Measurements from ENCODE around the gene CHRNA9.
A peak's percentile ranks its signal among the peaks of the same experiment; 100 is the strongest.

The CHRNA9 gene

DNA sequence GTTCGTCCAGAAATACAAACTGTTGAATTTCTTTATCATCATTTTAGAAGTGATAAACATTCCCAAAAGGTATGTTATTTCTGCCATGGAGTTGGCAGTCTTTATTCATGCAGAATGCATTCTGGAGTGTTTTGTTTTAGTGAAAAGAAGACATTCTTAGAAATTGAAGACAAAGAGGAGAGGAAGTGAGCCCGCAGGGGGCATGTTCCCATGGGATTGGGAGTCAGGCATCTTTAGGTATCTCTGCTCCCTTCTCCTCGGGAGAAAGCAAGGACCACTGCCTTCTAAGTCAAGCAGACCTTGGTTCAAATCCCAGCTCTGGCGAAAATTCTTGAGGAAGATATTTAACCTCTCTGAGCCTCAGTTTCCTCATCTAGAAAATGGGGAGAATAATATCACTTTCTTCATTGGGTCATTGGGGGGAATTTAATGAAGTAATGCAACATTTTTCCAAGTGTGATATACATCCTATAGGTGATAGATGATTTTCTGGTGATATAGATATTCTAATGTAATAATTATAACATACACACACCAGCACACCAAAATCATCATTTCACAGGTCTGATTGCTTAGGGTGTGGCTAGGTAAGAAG, 26.5 kb upstream of the CHRNA9 start:
- no peak for DNase-seq (ENCODE audit: low read depth in 2 of 3, low spot score in 1 of 3)

GRCh38 chr4:40309250-40309774, 25.8 kb upstream of the CHRNA9 start:
- DNase-seq (ENCODE audit: low read depth in 2 of 3, low spot score in 1 of 3), result peak; percentile 81 to 90 (median 87)

- no peak for DNase-seq (ENCODE audit: low read depth in 2 of 3, low spot score in 1 of 3)
Observed at GRCh38 chr4:40310225-40310624, 24.9 kb upstream of the CHRNA9 start.

DNA sequence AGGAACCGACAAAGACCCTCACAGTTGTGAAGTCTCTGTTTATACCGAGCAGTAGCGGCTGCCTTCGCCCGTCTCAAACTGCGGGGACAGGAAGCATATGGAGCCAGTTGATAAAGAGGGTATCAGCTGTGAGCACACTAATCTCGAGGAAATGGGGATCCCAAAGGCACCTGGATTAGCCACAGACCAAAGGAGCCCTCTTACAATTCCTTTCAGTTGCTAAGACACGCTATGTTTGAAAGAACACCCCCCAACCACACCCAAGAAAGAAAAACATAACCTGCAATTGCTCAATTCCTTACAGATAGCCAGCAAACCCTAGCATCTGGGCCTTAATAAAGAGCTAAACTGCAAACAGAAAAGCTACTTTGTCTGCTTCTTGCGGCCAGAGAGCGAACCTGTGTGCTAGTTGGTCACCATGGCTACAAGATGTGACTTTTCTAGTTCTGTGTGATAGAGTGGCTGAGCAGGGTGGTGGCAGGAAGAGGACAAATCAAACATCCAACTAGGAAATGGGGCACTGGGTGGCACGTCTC, 23.3 kb upstream of the CHRNA9 start:
- DNase-seq (ENCODE audit: low read depth in 2 of 3, low spot score in 1 of 3), result no peak

DNA sequence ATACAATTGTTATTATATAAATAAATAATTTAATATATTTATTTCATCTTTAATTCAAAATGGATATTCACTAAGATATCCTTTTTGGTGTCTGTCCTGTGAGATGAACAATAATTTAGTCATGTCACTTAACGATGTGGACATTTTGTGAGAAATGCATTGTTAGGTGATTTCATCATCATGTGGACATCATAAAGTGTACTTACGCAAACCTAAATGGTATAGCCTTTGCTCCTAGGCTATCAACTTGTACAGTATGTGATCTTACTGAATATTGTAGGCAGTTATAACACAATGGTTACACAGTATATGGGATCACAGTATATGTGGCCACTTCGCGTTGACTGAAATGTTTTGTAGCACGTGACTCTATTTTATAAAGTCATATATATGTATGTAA, 20.2 kb upstream of the CHRNA9 start:
- no peak for DNase-seq (ENCODE audit: low read depth in 2 of 3, low spot score in 1 of 3)

GRCh38 chr4:40316333-40316781, 18.8 kb upstream of the CHRNA9 start:
- peak in 1 of 3 donors; percentile 51 for DNase-seq (ENCODE audit: low read depth in 2 of 3, low spot score in 1 of 3)

- peak; percentile 41 to 69 (median 54) for DNase-seq (ENCODE audit: low read depth in 2 of 3, low spot score in 1 of 3)
Observed at GRCh38 chr4:40316782-40317635, 18.1 kb upstream of the CHRNA9 start.

- no peak for DNase-seq (ENCODE audit: low read depth in 2 of 3, low spot score in 1 of 3)
Observed at GRCh38 chr4:40317916-40318658, 17.0 kb upstream of the CHRNA9 start.

DNA sequence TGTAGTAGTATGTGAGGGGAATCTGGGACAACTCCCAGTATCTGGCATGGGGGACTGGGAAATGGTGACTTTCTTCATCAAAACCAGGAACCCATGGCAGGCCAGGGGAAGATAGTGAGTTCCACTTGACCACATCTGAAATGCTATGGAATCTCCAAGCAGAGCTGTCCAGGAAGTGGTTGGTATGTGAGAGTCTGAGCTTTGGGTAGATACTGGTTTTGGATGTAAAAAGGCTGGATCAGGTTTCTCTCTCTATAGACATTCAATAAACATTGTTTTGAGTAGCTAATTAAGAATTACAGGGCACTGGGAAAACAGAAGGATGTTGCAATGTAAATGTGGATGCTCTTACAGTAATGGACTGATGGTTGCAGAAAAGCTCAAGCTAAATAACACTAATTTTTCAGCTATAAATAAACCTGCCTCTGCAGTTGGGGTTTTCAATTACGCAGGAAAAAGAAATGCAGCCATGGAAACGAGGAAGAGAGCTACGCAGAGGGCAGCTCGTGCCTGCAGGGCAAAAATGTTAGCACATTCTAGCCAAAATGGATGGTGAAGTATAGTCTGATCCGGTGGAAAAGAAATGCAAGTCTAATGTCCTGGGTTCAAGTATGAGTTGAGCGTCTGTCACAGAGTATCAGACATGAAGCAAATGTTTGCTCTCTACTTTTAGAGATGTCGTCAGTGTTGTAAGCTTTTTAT, 13.4 kb upstream of the CHRNA9 start:
- DNase-seq (ENCODE audit: low read depth in 2 of 3, low spot score in 1 of 3), result no peak

- no peak for DNase-seq (ENCODE audit: low read depth in 2 of 3, low spot score in 1 of 3)
Observed at GRCh38 chr4:40322811-40323210, 12.3 kb upstream of the CHRNA9 start.

DNA sequence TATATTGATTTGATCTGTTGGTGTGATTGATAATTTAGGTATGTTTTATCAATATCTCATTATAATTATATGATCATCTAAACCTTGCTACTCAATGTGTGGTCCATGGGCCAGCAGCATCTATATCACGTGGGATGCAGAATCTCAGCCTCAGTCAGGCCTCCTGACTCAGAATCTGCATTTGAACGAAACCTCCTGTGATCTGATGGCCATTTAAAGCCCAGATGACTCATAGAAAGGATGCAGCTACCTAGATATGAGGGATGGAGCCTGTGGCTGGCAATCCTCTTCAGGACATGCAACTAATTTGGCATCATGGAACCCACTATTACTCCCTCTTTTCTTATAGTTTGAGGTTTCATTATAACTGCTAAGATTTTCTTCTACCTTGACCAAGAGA, 11.3 kb upstream of the CHRNA9 start:
- DNase-seq (ENCODE audit: low read depth in 2 of 3, low spot score in 1 of 3), result no peak

DNA sequence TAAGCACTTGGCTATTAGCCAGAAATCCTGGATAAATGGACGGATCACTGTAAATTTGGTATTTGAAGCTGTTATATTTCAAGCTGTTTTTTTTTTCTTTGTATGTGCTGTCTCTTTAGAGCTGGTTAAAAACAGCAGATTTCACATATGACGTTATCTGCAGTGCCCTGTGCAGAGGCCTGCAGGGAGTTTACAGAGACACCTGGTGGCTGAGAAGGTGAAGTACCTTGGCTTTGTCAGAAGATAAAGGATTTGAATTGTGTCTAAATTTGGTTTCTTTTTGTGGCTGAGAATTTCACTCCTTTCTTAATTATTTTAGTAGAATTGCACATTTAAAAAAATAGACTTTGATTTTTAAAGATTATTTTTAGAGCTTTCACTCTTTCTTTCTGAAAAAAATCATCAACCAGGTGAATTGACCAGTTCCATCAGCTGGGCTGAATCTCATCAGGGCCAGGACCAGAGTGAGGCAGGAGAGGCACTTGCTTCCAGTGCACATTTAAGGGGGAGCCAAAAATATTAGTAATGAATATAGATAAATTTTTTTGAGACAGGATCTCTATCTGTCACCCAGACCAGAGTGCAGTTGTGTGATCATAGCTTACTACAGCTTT, 9.6 kb upstream of the CHRNA9 start:
- DNase-seq (ENCODE audit: low read depth in 2 of 3, low spot score in 1 of 3), result no peak

DNA sequence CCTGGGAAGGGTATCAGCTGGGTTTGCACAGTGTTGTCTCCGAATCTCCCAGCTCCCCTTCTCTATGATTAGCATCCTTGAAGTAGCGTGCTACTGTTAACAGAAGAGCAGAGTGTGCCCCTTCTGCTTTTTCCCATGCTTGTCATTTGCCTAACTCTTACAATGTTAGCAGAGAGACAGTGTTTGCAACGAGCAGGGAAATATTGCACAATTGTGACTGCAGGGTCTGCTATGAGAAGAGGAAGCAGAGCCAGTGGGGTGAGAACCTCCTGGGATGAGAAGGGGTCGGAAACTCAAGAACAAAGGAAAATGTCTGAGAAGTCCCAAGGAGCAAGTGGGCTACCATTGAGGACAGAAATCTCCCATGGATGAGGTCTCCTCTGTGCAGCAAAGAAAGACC, 7.8 kb upstream of the CHRNA9 start:
- no peak for DNase-seq (ENCODE audit: low read depth in 2 of 3, low spot score in 1 of 3)

DNA sequence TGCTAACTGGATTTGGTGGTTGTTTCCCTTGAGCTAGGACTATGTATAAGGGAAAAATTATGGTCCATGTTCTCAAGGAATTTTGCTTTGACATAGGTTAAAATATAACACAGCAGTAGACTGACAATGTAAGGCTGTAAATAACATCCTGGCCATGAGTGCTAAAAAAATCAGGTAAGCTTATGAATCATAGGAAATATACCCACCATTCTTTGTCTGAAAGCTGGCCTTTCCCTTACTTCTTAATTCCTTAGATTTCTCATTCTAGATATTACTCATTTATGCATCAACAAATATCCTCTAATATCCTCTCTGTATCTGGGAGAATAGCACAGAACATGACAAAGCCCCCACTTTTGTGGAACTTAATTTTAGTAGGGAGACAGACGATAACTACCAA, 6.8 kb upstream of the CHRNA9 start:
- no peak for DNase-seq (ENCODE audit: low read depth in 2 of 3, low spot score in 1 of 3)

- DNase-seq (ENCODE audit: low read depth in 2 of 3, low spot score in 1 of 3), result no peak
Observed at GRCh38 chr4:40329805-40330204, 5.3 kb upstream of the CHRNA9 start.

DNA sequence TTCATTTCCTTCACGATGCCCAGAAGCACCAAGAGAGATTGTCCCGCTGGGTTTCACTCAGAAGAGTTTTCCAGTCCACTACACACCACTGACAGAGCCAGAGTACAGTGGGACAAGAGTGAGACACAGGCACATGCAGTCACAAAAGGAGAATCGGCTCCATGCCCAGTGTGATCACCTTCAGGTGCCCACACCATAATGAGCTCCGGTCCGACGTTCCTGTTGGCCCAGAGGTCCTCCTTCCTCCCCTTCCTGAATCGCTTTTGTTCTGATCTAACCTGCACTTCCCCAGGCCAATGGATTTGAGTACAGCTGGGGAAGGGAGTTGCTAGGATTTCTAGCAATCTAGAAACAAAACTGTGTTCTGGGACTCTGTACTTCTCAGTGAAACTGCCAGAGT, 4.6 kb upstream of the CHRNA9 start:
- DNase-seq (ENCODE audit: low read depth in 2 of 3, low spot score in 1 of 3), result no peak

DNA sequence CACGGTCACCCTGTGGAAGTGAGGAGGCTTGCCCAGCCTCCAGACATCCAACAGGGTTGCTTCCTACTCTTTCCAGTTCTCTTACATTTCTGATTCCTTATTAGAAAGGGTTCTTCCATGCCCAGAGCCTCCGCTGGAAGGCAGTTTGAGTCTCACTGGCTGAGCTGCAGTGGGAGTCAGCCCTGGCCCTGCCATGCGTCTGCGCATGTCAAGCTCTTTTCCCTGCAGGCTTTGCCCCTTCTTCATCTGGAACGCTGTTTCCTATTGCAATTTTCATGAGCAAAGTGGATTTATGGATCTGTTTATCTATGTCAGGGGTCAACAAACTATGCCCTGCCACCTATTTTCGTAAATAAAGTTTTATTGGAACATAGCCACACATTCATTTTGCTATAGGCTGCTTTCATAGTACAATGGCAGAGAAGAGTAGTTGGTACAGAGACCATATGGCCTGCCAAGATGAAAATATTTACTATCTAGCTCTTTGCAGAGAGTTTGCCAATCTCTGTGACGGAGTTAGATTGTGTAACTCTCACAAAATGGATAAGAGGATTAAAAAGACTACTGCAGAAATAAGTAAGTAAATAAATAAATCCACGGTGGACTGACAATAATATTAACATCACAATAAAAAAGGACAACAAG, 3.9 kb upstream of the CHRNA9 start:
- no peak for DNase-seq (ENCODE audit: low read depth in 2 of 3, low spot score in 1 of 3)

DNA sequence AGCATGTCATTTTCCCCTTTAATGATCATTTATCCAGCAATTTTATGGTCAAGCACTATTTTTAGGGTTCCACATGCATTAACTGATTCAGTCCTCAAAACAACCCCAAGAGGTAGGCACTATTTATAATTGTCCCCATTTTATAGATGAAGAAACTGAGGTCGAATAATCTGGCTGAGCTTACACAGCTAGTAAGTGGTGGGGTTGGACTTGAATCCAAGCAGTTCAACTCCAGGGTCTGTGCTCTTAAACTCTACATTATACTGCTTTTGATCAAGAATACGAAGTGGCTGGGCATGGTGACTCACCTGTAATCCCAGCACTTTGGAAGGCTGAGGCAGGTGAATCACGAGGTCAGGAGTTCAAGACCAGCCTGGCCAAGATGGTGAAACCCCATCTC, 3.2 kb upstream of the CHRNA9 start:
- DNase-seq (ENCODE audit: low read depth in 2 of 3, low spot score in 1 of 3), result no peak

GRCh38 chr4:40333921-40334352, 1.2 kb upstream of the CHRNA9 start:
- no peak for DNase-seq (ENCODE audit: low read depth in 2 of 3, low spot score in 1 of 3)

- DNase-seq (ENCODE audit: low read depth in 2 of 3, low spot score in 1 of 3), result no peak
Observed at GRCh38 chr4:40335525-40335894, 377 bp downstream of the CHRNA9 start.
